PFSK-1 (cell line): ENCODE measurements around the gene ACOT7.

Source experiments
- FOXP2 ChIP-seq: optimal IDR thresholded peaks from 2 replicates; pipeline ENCODE3; 2011; ENCODE audit warnings: borderline replicate concordance, control low read depth, inconsistent platforms; ENCODE audit not compliant: insufficient read depth; ENCODE audit errors: extremely low read length, extremely low read depth
- POLR2AphosphoS5 ChIP-seq: IDR thresholded peaks from 2 replicates; pipeline ENCODE4 v1.6.1; 2012; ENCODE audit warnings: low read depth, mild to moderate bottlenecking, control low read depth, low read length, moderate library complexity
- REST ChIP-seq, 2 experiments: IDR thresholded peaks; 2 replicates each; pipeline versions ENCODE4 v1.6.1 to v1.8.0; 2011 to 2012; ENCODE audit warnings: low read depth in 2 of 2, low read length in 2 of 2, control low read depth in 1 of 2, inconsistent platforms in 1 of 2, mild to moderate bottlenecking in 1 of 2, moderate library complexity in 1 of 2; ENCODE audit not compliant: insufficient read depth in 1 of 2
- SIN3A ChIP-seq: IDR thresholded peaks from 2 replicates; pipeline ENCODE4 v1.6.1; 2012; ENCODE audit warnings: mild to moderate bottlenecking, low read length, moderate library complexity, borderline replicate concordance; ENCODE audit not compliant: insufficient read depth

DNA sequence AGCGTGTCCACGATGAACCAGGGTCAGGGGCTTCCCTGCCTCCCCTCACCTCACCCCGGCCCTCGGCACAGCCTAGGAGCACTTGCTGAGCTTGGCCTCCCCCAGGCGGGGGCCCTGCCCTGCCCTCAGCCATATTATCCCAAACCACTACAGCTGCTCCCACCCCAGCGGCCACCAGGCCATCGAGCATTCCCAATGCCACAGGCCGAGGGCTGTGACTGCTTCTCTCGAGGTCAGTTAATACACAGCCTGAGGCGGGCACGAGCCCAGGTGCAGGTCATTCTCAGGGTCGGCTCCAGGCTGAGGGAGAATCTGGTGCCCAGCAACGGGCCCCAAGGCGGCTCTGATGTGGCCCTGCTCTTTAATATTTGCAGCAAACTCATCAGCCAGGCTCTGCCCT, 124.3 kb downstream of the ACOT7 start:
- TF ChIP-seq REST (IDR thresholded peaks at IDR 0.05; ENCODE audit: insufficient read depth in 1 of 2, low read depth in 2 of 2, low read length in 2 of 2): no peak
- no peak for TF ChIP-seq SIN3A
- no peak for TF ChIP-seq FOXP2
- no peak for TF ChIP-seq POLR2AphosphoS5
